Right cardiac atrium (tissue), 5 donors: Measurements from ENCODE around the gene AKIRIN2. TPM values are rescaled to one million over a fixed set of nuclear protein-coding genes. Genes with fewer than 3 reads are reported as not detected.

Experiments
- polyA plus RNA-seq: library from polyadenylated mRNA; stranded (reverse); fragments of 200-250 nt; gene quantifications from one replicate; pipeline ENCODE4 v1.2.3, GENCODE V29; 2013
- total RNA-seq, 4 donors: library from RNA; stranded (reverse); fragmentation: NEBNext Ultra II Directional; extraction: Animal tissue kit (Norgen Biotek cat#: 25700); gene quantifications; one replicate each; pipeline ENCODE4 v1.2.1, GENCODE V29; 2021
- donor health status: healthy with polysubstance abuse.
- donor health status: DM: no; HTN: yes; CAD: no.
- donor health status: DM: no; HTN: no; CAD: no.
- donor health status: DM: no; HTN: yes; CAD: no; lungs with severe emphysema.
- donor health status: DM: yes; HTN: yes; CAD: no.

AKIRIN2 gene
- total and polyA plus RNA-seq, 5 donors = 32.6 to 39.7 (median 37.3) TPM

Other genes with a start within 250 kb of the AKIRIN2 start
- 10 to 100 TPM; 13.1 to 17.6 (median 15.1) TPM for gene SLC35A1, start 229.3 kb downstream of the AKIRIN2 start, total RNA-seq
- 18.0 TPM for gene SLC35A1, start 229.3 kb downstream of the AKIRIN2 start, polyA plus RNA-seq
- 10 to 100 TPM; 18.0 to 26.0 (median 21.0) TPM for gene RARS2, start 112.2 kb downstream of the AKIRIN2 start, total RNA-seq
- gene RARS2, start 112.2 kb downstream of the AKIRIN2 start, polyA plus RNA-seq = 14.5 TPM
- 10 to 100 TPM; 18.4 to 23.2 (median 20.4) TPM for gene ORC3, start 112.1 kb downstream of the AKIRIN2 start, total RNA-seq
- 20.9 TPM for gene ORC3, start 112.1 kb downstream of the AKIRIN2 start, polyA plus RNA-seq